Sigmoid colon (tissue), 7 donors: ENCODE data around the gene QRICH1. TPM values are rescaled to one million over a fixed set of nuclear protein-coding genes. Genes with fewer than 3 reads are reported as not detected.

Experiments used
- DNase-seq: peaks from one replicate; pipeline ENCODE4 v3.0.0-alpha.2; 2019
- H3K27ac ChIP-seq, 4 donors: fragments of 200-600 bp; sonication (generic); one replicate each; pipeline ENCODE4 v1.5.1; 2016 to 2019; ENCODE audit warnings: mild to moderate bottlenecking in 1 of 4
- H3K27me3 ChIP-seq, 3 donors: fragments of 200-600 bp; sonication (generic); one replicate each; pipeline ENCODE4 v1.5.1; 2019; ENCODE audit warnings: mild to moderate bottlenecking in 1 of 3
- H3K36me3 ChIP-seq, 4 donors: fragments of 200-600 bp; sonication (generic); one replicate each; pipeline ENCODE4 v1.5.1; 2016 to 2019
- H3K4me1 ChIP-seq, 4 donors: fragments of 200-600 bp; sonication (generic); one replicate each; pipeline ENCODE4 v1.5.1; 2017 to 2019
- H3K4me3 ChIP-seq, 4 donors: fragments of 200-600 bp; sonication (generic); one replicate each; pipeline ENCODE4 v1.5.1; 2017 to 2019; ENCODE audit warnings: mild to moderate bottlenecking in 2 of 4, moderate library complexity in 1 of 4
- H3K9me3 ChIP-seq, 4 donors: fragments of 200-600 bp in 3 of 4; sonication (generic) in 3 of 4; one replicate each; pipeline versions ENCODE4 v1.5.1 to v1.6.1; 2013 to 2019
- EP300 ChIP-seq, 4 donors: sonication (generic); formaldehyde crosslinking; IDR thresholded peaks; one replicate each; pipeline ENCODE4 v1.6.1; 2017; ENCODE audit warnings: antibody characterized with exemption in 4 of 4
- POLR2A ChIP-seq, 2 donors: fragments of 450-650 bp; IDR thresholded peaks; one replicate each; pipeline ENCODE4 v1.6.1; 2016; ENCODE audit warnings: antibody characterized with exemption in 2 of 2, mild to moderate bottlenecking in 2 of 2, moderate library complexity in 2 of 2
- POLR2AphosphoS5 ChIP-seq, 4 donors: sonication (generic); formaldehyde crosslinking; IDR thresholded peaks; one replicate each; pipeline ENCODE4 v1.6.1; 2017; ENCODE audit warnings: antibody characterized with exemption in 4 of 4
- WGBS, 2 donors: extraction: QIAGEN DNeasy Blood & Tissue Kit; methylation state at CpG; one replicate each; pipeline ENCODE4 v1.1.7; 2013; 5-methylcytosine and 5-hydroxymethylcytosine counted together
- intact Hi-C: fragments of 100-400 bp; cut with DNase I; formaldehyde crosslinking; loops from one replicate; pipeline ENCODE4 v1.15.1; 2023
- polyA plus RNA-seq, 3 donors: library from polyadenylated mRNA; stranded (reverse); fragments of 200-250 nt; gene quantifications; one replicate each; pipeline ENCODE4 v1.2.3, GENCODE V29; 2013
- total RNA-seq, 4 donors: library from RNA; depleted of rRNA; stranded (reverse); fragments of >200 nt; gene quantifications; one replicate each; pipeline ENCODE4 v1.1.0, GENCODE V29; 2016
- TF ChIP-seq, protein P1 (sequence below), 4 experiments: fragments of 450-650 bp in 3 of 4; fragments of 200-600 bp in 1 of 4; IDR thresholded peaks; one replicate each; pipeline ENCODE4 v1.5.1; 2016 to 2019; ENCODE audit warnings: antibody characterized with exemption in 4 of 4, mild to moderate bottlenecking in 3 of 4, moderate library complexity in 2 of 4
- donor health status: healthy with polysubstance abuse.
- donor health status: Bipolar disorder and iron deficiency.
- donor health status: healthy.

The QRICH1 gene
- total and polyA plus RNA-seq, 7 donors, result 16.8 to 255 (median 68.4) TPM

DNA sequence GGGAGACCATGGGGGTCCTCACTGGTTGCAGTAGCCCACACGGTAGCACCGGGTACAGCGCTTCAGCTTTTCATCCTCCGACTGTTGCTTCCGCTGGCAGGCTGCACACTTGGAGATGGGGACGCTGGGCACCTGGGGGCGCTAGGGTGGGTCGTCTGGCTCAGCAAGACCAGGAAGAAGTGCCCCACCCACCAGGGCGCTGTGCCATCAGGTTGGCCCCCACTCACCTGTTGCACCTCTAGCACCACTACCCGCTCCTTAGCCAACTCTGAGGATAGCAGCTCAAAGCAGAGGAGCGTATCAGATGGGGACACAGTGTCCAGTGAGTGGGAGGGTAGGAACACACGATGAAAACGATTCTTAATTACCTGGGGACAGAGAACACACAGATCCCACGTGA, 18.4 kb upstream of the QRICH1 start:
- H3K36me3 ChIP-seq, result peaks cover 83 to 99% (median 93%) of the 10 kb centered on the region in 4 donors
- 81 to 92% methylated on average over 14 of the region's 14 CpGs for WGBS, 2 donors

DNA sequence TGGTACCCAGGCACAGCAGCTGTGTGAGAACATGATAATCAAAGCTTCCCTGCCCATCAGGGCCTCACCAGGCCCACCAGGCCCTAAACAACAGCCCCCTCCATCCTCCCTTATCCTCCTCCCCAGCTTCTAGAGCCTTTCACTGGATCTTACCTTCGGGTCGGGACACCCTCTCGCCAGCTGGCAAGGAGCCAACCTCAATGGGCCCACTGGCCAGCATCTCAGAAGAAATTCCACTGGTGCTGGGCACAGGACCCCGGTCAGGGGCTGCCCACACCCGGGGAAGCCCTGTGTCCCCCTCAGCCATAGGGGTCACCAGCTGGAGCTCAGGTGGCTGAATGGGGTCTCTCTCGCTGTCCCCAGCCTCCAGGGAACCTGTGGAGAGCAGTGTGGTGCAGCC, 17.5 kb upstream of the QRICH1 start:
- TF ChIP-seq POLR2A (IDR thresholded peaks at IDR 0.05), result no peak
- no peak for TF ChIP-seq EP300 (IDR thresholded peaks at IDR 0.05)
- TF ChIP-seq POLR2AphosphoS5 (IDR thresholded peaks at IDR 0.05), result no peak
- TF ChIP-seq, protein P1, sequence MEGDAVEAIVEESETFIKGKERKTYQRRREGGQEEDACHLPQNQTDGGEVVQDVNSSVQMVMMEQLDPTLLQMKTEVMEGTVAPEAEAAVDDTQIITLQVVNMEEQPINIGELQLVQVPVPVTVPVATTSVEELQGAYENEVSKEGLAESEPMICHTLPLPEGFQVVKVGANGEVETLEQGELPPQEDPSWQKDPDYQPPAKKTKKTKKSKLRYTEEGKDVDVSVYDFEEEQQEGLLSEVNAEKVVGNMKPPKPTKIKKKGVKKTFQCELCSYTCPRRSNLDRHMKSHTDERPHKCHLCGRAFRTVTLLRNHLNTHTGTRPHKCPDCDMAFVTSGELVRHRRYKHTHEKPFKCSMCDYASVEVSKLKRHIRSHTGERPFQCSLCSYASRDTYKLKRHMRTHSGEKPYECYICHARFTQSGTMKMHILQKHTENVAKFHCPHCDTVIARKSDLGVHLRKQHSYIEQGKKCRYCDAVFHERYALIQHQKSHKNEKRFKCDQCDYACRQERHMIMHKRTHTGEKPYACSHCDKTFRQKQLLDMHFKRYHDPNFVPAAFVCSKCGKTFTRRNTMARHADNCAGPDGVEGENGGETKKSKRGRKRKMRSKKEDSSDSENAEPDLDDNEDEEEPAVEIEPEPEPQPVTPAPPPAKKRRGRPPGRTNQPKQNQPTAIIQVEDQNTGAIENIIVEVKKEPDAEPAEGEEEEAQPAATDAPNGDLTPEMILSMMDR (IDR thresholded peaks at IDR 0.05), result no peak
- intact Hi-C loops, result no loop called here
- Histone ChIP-seq H3K27ac (no peak overlapping the region), H3K4me1 (no peaks in the 10 kb centered on the region), H3K4me3 (no peak overlapping the region), H3K27me3 (no peaks in the 10 kb centered on the region), H3K9me3 (no peaks in the 10 kb centered on the region), H3K36me3 (peaks cover 74 to 96% (median 84%) of the 10 kb centered on the region in 4 donors)
- 82 to 86% methylated on average over 6 of the region's 6 CpGs for WGBS, 2 donors
- DNase-seq, result no peak

More for the DNA sequence above, 18.4 kb upstream of the QRICH1 start:
- Histone ChIP-seq H3K9me3 (no peaks in the 10 kb centered on the region), H3K27me3 (no peaks in the 10 kb centered on the region), H3K27ac (no peak overlapping the region), H3K4me3 (no peak overlapping the region), H3K4me1 (no peaks in the 10 kb centered on the region)
- TF ChIP-seq EP300 (IDR thresholded peaks at IDR 0.05) (no peak), POLR2AphosphoS5 (IDR thresholded peaks at IDR 0.05) (no peak), POLR2A (IDR thresholded peaks at IDR 0.05) (no peak)
- TF ChIP-seq, protein P1 (IDR thresholded peaks at IDR 0.05), result no peak
- intact Hi-C loops, result no loop called here
- DNase-seq, result no peak

DNA sequence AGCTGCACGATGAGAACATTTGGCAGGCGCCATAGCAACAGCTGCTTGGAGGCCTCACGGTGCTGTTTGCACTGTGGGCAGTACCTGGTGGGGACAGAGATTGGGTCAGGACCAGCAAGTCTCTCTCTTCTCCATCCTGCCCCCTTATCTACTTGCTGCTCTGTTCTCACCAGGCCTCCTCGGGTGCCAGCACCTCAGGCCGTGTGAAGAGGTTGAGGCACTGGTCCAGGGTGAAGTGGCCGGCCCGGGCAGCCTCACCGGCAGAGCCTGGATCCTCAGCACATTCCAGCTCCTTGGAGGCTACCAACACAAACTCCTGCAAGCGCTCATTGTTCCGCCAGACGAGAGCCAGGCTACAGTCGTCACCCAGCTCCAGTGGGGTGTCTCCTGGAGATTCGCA, 16.9 kb upstream of the QRICH1 start:
- WGBS, 2 donors, result 91 to 92% methylated on average over 13 of the region's 13 CpGs

DNA sequence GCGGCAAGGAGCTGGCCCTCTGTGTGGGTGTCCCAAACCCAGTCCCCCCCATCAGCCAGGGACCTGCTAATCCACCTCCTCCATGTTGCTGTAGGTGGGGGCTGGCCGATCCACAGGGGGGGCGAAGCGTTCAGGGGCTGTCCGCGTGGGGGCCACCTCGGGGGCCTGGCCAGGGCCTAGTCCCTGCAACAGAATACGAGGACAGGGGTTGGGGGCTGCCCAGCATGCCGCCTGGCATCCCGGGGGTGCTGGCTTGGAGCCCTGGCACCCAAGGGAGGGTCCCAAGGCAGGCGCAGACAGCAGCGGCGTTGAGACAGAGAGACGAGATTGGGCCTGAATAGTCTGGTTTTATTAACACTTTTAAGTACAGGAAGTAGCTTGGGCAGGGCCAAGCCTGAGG, 14.5 kb upstream of the QRICH1 start:
- intact Hi-C loops, result no loop called here
- peaks cover 0 to 19% (median 16%) of the 10 kb centered on the region in 4 donors for H3K4me1 ChIP-seq
- H3K27me3 ChIP-seq, result no peaks in the 10 kb centered on the region
- H3K9me3 ChIP-seq, result no peaks in the 10 kb centered on the region
- TF ChIP-seq, protein P1 (IDR thresholded peaks at IDR 0.05), result no peak
- TF ChIP-seq EP300 (IDR thresholded peaks at IDR 0.05), result no peak
- no peak for TF ChIP-seq POLR2AphosphoS5 (IDR thresholded peaks at IDR 0.05)
- no peak for TF ChIP-seq POLR2A (IDR thresholded peaks at IDR 0.05)
- DNase-seq, result no peak
- WGBS, 2 donors, result 70 to 83% methylated on average over 14 of the region's 14 CpGs
- H3K36me3 ChIP-seq, result peaks cover 45 to 68% (median 54%) of the 10 kb centered on the region in 4 donors
- no peak overlapping the region for H3K4me3 ChIP-seq
- H3K27ac ChIP-seq, result no peak overlapping the region

More for the DNA sequence above, 16.9 kb upstream of the QRICH1 start:
- no peak for DNase-seq
- no peak overlapping the region for H3K27ac ChIP-seq
- peaks cover 0 to under 1% (median under 1%) of the 10 kb centered on the region in 4 donors for H3K4me1 ChIP-seq
- no peak for TF ChIP-seq EP300 (IDR thresholded peaks at IDR 0.05)
- TF ChIP-seq, protein P1 (IDR thresholded peaks at IDR 0.05), result no peak
- TF ChIP-seq POLR2A (IDR thresholded peaks at IDR 0.05), result no peak
- TF ChIP-seq POLR2AphosphoS5 (IDR thresholded peaks at IDR 0.05), result no peak
- no peaks in the 10 kb centered on the region for H3K27me3 ChIP-seq
- H3K9me3 ChIP-seq, result no peaks in the 10 kb centered on the region
- peaks cover 68 to 93% (median 78%) of the 10 kb centered on the region in 4 donors for H3K36me3 ChIP-seq
- no peak overlapping the region for H3K4me3 ChIP-seq
- intact Hi-C loops, result no loop called here
